Neuronal stem cell (in vitro differentiated cells): ENCODE measurements around the gene C6orf52.

Source experiments
- DNase-seq: peaks from one replicate; pipeline ENCODE4 v3.0.0-alpha.2; 2013; ENCODE audit warnings: low spot score
- H2AFZ ChIP-seq: one replicate; pipeline ENCODE4 v1.6.1; 2013; ENCODE audit warnings: mild to moderate bottlenecking, low read length, inconsistent platforms
- H2AK5ac ChIP-seq: 2 replicates; pipeline ENCODE4 v1.6.1; 2013; ENCODE audit warnings: low read depth, mild to moderate bottlenecking, inconsistent platforms, low read length, moderate library complexity, mixed read lengths
- H2BK120ac ChIP-seq: 2 replicates; pipeline ENCODE4 v1.6.1; 2013; ENCODE audit warnings: low read depth, mild to moderate bottlenecking, inconsistent platforms, low read length, moderate library complexity, mixed read lengths
- H2BK12ac ChIP-seq: one replicate; pipeline ENCODE4 v1.6.1; 2013; ENCODE audit warnings: low read length, inconsistent platforms
- H2BK15ac ChIP-seq: 2 replicates; pipeline ENCODE4 v1.6.1; 2013; ENCODE audit warnings: mild to moderate bottlenecking, low read length, inconsistent platforms, mixed read lengths
- H2BK5ac ChIP-seq: one replicate; pipeline ENCODE4 v1.6.1; 2013; ENCODE audit warnings: inconsistent platforms, mild to moderate bottlenecking, low read length, moderate library complexity
- H3K14ac ChIP-seq: one replicate; pipeline ENCODE4 v1.6.1; 2013; ENCODE audit warnings: low read length, inconsistent platforms
- H3K18ac ChIP-seq: 2 replicates; pipeline ENCODE4 v1.6.1; 2013; ENCODE audit warnings: low read length, inconsistent platforms
- H3K23ac ChIP-seq: 2 replicates; pipeline ENCODE4 v1.6.1; 2013; ENCODE audit warnings: low read depth, mild to moderate bottlenecking, mixed read lengths, low read length, inconsistent platforms; ENCODE audit not compliant: poor library complexity
- H3K27ac ChIP-seq: replicated peaks from 3 replicates; pipeline ENCODE4 v1.5.1; 2013; ENCODE audit warnings: low read length, inconsistent platforms
- H3K27me3 ChIP-seq, 3 experiments: 2 replicates each; pipeline ENCODE4 v1.6.1; 2013; ENCODE audit warnings: low read length in 3 of 3, mild to moderate bottlenecking in 2 of 3, inconsistent platforms in 1 of 3, low read depth in 1 of 3, mixed read lengths in 1 of 3, moderate library complexity in 1 of 3; ENCODE audit not compliant: control insufficient read depth in 3 of 3, insufficient read depth in 3 of 3
- H3K36me3 ChIP-seq, 2 donors: replicated peaks in 1 of 2; 2 replicates each; pipeline ENCODE4 v1.6.1; 2013; ENCODE audit warnings: low read length in 2 of 2; ENCODE audit not compliant: control insufficient read depth in 2 of 2, insufficient read depth in 2 of 2
- H3K4ac ChIP-seq: 2 replicates; pipeline ENCODE4 v1.6.1; 2013; ENCODE audit warnings: inconsistent platforms, mild to moderate bottlenecking, low read length, moderate library complexity
- H3K4me1 ChIP-seq, 2 donors: 1 replicate in 1 of 2; 2 replicates in 1 of 2; pipeline ENCODE4 v1.6.1; 2013; ENCODE audit warnings: low read length in 2 of 2, low read depth in 1 of 2; ENCODE audit not compliant: control insufficient read depth in 2 of 2, insufficient read depth in 1 of 2
- H3K4me2 ChIP-seq: one replicate; pipeline ENCODE4 v1.6.1; 2013; ENCODE audit warnings: mild to moderate bottlenecking, low read length, inconsistent platforms; ENCODE audit not compliant: insufficient read depth, poor library complexity, severe bottlenecking
- H3K4me3 ChIP-seq, 2 donors: 2 replicates each; pipeline ENCODE4 v1.5.1; 2013; ENCODE audit warnings: low read length in 2 of 2, mild to moderate bottlenecking in 2 of 2, inconsistent platforms in 1 of 2, moderate library complexity in 1 of 2
- H3K79me1 ChIP-seq: one replicate; pipeline ENCODE4 v1.6.1; 2013; ENCODE audit warnings: low read depth, mild to moderate bottlenecking, inconsistent platforms, low read length, moderate library complexity
- H3K9ac ChIP-seq: one replicate; pipeline ENCODE4 v1.6.1; 2013; ENCODE audit warnings: mild to moderate bottlenecking, low read depth, low read length, inconsistent platforms; ENCODE audit not compliant: poor library complexity
- H3K9me3 ChIP-seq, 2 donors: replicated peaks in 1 of 2; 2 replicates each; pipeline versions ENCODE3 to v1.6.1; 2013; ENCODE audit warnings: low read length in 2 of 2, mild to moderate bottlenecking in 2 of 2, inconsistent platforms in 1 of 2, low read depth in 1 of 2, mixed read lengths in 1 of 2, moderate library complexity in 1 of 2; ENCODE audit not compliant: control insufficient read depth in 2 of 2, insufficient read depth in 1 of 2
- H4K8ac ChIP-seq: one replicate; pipeline ENCODE4 v1.6.1; 2013; ENCODE audit warnings: low read depth, mild to moderate bottlenecking, inconsistent platforms, low read length, moderate library complexity
- H4K91ac ChIP-seq: one replicate; pipeline ENCODE4 v1.6.1; 2013; ENCODE audit warnings: low read length, low read depth, mild to moderate bottlenecking, inconsistent platforms; ENCODE audit not compliant: poor library complexity
- WGBS, 2 donors: extraction: QIAGEN DNeasy Blood & Tissue Kit; methylation state at CpG; one replicate each; pipeline ENCODE4 v1.1.7; 2013; ENCODE audit warnings: missing lambda C conversion rate in 2 of 2, mixed read lengths in 1 of 2; ENCODE audit not compliant: insufficient read length in 2 of 2, insufficient replicate concordance in 1 of 2; ENCODE audit errors: extremely low coverage in 2 of 2; 5-methylcytosine and 5-hydroxymethylcytosine counted together

The C6orf52 gene

DNA sequence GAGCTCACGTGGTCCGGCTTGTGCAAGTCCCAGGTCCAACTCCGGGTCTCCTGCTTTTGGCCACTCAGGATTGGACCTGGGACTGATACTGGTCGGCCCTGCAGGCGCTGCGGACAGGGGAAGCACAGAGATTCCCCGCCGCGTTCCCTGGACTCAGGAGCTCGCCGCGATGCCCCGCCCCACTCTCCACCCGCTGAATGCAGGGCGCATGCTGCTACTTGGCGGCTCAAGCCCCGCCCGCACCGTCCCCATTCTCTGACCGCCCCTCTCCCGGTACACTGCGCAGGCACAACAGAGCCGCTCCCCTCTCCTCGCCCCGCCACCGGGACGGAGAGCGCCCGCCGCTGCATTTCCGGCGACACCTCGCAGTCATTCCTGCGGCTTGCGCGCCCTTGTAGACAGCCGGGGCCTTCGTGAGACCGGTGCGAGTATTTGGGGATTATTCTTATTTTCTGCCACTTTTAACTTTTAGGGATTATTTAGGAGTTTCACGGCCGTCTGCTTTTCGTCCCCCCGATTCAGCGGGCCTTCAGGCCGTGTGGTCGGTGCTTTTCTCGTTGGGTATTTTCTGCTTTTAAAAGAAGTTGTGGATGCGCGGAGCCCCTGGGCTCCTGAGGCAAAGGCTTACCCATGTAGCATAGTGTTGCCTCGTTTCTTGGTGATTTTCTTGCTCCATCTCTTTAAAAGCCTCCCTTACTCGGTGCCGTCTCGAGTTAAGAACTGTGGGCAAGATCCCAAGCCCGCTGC, 28.6 kb upstream of the C6orf52 start, which contains the start of gene TMEM14C:
Gene TMEM14C, plus strand, starts transcription at position 251 of the 747 bp plus-strand sequence. CDS start 1,544 bp downstream, outside the sequence.
- Histone ChIP-seq H3K18ac (peak within 1 kb of the TSS; percentile 44), H3K4me2 (peak within 1 kb of the TSS; percentile 50), H2AFZ (peak within 1 kb of the TSS; percentile 82), H3K27ac (peak within 1 kb of the TSS; percentile 92), H3K9me3 (peaks cover 2 to 12% of the 10 kb centered on the region in 2 donors), H2BK12ac (no peak within 1 kb of the TSS), H3K4me1 (peaks cover 7 to 15% of the 10 kb centered on the region in 2 donors), H3K9ac (no peak within 1 kb of the TSS), H3K36me3 (peaks cover 9 to 32% of the 10 kb centered on the region in 2 donors), H2BK15ac (no peak within 1 kb of the TSS), H2AK5ac (no peak within 1 kb of the TSS), H4K8ac (no peak within 1 kb of the TSS), H3K4me3 (peak within 1 kb of the TSS; percentile 85 to 87), H3K79me1 (peaks cover 6% of the 10 kb centered on the region), H4K91ac (no peak within 1 kb of the TSS), H3K4ac (no peak within 1 kb of the TSS), H3K27me3 (no peaks in the 10 kb centered on the region), H2BK120ac (no peak within 1 kb of the TSS), H3K23ac (peak within 1 kb of the TSS; percentile 92), H2BK5ac (no peak within 1 kb of the TSS), H3K14ac (no peak within 1 kb of the TSS)
- DNase-seq = peak; percentile 94
- no CpG with 5 or more reads among the region's 55 CpGs for WGBS, 2 donors

DNA sequence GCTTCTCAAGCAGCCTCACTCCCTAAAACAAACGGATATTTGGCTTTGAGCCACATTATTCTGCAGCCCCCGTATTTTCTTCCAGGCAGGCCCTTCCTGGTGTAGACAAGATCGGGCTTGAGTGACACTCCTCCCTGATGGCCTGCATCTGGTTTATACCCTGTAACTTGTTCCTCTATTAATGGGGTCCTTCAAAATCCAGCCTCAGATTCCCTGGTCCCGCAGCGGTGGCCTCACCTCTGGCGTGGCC, 28.1 kb upstream of the C6orf52 start:
- H3K4ac ChIP-seq = no peak overlapping the region
- peak overlapping the region; percentile 82 for H2AFZ ChIP-seq
- WGBS, 2 donors = no CpG with 5 or more reads among the region's 6 CpGs

DNA sequence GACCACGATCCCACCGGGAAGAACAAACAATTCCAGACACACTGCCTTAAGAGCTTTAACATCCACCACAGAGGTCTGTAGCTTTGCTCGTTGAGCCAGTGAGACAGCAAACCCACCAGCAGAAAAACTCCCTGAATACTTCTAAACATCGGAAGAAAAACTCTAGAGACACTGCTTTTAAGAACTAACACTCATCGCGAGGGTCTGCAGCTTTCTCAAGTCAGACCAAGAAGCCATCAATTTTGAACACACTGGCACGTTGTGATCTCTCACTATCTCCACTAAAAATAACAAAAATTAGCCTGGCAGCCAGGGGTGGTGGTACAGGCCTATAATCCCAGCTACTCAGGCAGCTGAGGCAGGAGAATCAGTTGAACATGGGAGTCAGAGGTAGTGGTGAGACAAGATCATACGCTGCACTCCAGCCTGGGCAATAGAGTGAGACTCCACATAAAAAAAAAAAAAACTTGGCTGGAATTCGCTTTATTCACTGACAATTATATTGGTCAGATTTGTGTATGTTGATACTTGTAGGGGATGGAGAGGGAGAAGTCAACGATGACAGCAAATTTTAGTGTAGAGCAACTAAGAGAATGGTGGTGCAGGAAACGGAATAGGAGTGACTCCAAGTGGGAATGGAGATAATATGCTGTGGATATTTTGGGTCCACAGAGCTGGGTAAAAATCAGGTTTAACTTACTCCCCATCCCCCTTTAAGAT, 27.6 kb upstream of the C6orf52 start:
- H4K8ac ChIP-seq = no peak overlapping the region
- no peak overlapping the region for H2BK120ac ChIP-seq
- H3K4ac ChIP-seq = no peak overlapping the region
- no peak overlapping the region for H3K18ac ChIP-seq
- no peak overlapping the region for H3K23ac ChIP-seq
- no peak overlapping the region for H3K9ac ChIP-seq
- H3K36me3 ChIP-seq = peaks cover 5 to 28% of the 10 kb centered on the region in 2 donors
- WGBS, 2 donors = no CpG with 5 or more reads among the region's 11 CpGs
- H3K14ac ChIP-seq = no peak overlapping the region
- no peak overlapping the region for H4K91ac ChIP-seq
- H3K27me3 ChIP-seq = no peaks in the 10 kb centered on the region
- H3K4me2 ChIP-seq = no peak overlapping the region
- peaks cover 7 to 15% of the 10 kb centered on the region in 2 donors for H3K4me1 ChIP-seq
- no peak overlapping the region for H2AK5ac ChIP-seq
- no peak overlapping the region for H2BK5ac ChIP-seq
- peak overlapping the region; percentile 63 to 87 for H3K4me3 ChIP-seq
- H2BK15ac ChIP-seq = no peak overlapping the region
- H3K27ac ChIP-seq = peak overlapping the region; percentile 61
- no peak overlapping the region for H2BK12ac ChIP-seq
- peaks cover 2 to 15% of the 10 kb centered on the region in 2 donors for H3K9me3 ChIP-seq
- no peak for DNase-seq
- peaks cover 4% of the 10 kb centered on the region for H3K79me1 ChIP-seq
- H2AFZ ChIP-seq = peak overlapping the region; percentile 82

More for the DNA sequence above, 28.1 kb upstream of the C6orf52 start:
- H3K14ac ChIP-seq = no peak overlapping the region
- peak overlapping the region; percentile 63 to 87 for H3K4me3 ChIP-seq
- H3K36me3 ChIP-seq = peaks cover 6 to 28% of the 10 kb centered on the region in 2 donors
- H3K9me3 ChIP-seq = peaks cover 2 to 15% of the 10 kb centered on the region in 2 donors
- H2BK5ac ChIP-seq = no peak overlapping the region
- no peak overlapping the region for H4K91ac ChIP-seq
- peak overlapping the region; percentile 22 for H3K18ac ChIP-seq
- peaks cover 7 to 15% of the 10 kb centered on the region in 2 donors for H3K4me1 ChIP-seq
- H3K27me3 ChIP-seq = no peaks in the 10 kb centered on the region
- H2BK12ac ChIP-seq = no peak overlapping the region
- H3K23ac ChIP-seq = no peak overlapping the region
- H3K79me1 ChIP-seq = peaks cover 4% of the 10 kb centered on the region
- DNase-seq = no peak
- no peak overlapping the region for H3K4me2 ChIP-seq
- H2BK120ac ChIP-seq = no peak overlapping the region
- H2AK5ac ChIP-seq = no peak overlapping the region
- no peak overlapping the region for H2BK15ac ChIP-seq
- no peak overlapping the region for H3K9ac ChIP-seq
- no peak overlapping the region for H4K8ac ChIP-seq
- peak overlapping the region; percentile 61 for H3K27ac ChIP-seq
